GM18517 (cell line): ENCODE results near the gene PRKCD.

Experiments
- ATAC-seq: cut with Tn5 transposase; IDR thresholded peaks from one replicate; pipeline ENCODE4 v1.9.1; 2021; ENCODE audit warnings: mild to moderate bottlenecking, moderate library complexity; ENCODE audit not compliant: unreplicated experiment

Gene PRKCD

GRCh38 chr3:53160660-53161449 lies at the start of gene PRKCD:
TSS of gene PRKCD (plus strand) at chr3:53161209. CDS start at chr3:53178423, 17,214 bp downstream.
- peak; percentile 55 for ATAC-seq

GRCh38 chr3:53111822-53112221 lies 49.2 kb upstream of the PRKCD start:
- no peak for ATAC-seq

GRCh38 chr3:53113293-53114010 lies 47.6 kb upstream of the PRKCD start:
- no peak for ATAC-seq

- no peak for ATAC-seq
Measured at GRCh38 chr3:53114011-53114400, 47.0 kb upstream of the PRKCD start.

- ATAC-seq: no peak
Measured at GRCh38 chr3:53114412-53115074, 46.5 kb upstream of the PRKCD start.

GRCh38 chr3:53116956-53117355 lies 44.1 kb upstream of the PRKCD start:
- no peak for ATAC-seq

- ATAC-seq: no peak
Measured at GRCh38 chr3:53120336-53120735, 40.7 kb upstream of the PRKCD start.

GRCh38 chr3:53122255-53122932 lies 38.6 kb upstream of the PRKCD start:
- no peak for ATAC-seq

GRCh38 chr3:53122933-53123305 lies 38.1 kb upstream of the PRKCD start:
- no peak for ATAC-seq

GRCh38 chr3:53123510-53123909 lies 37.5 kb upstream of the PRKCD start:
- ATAC-seq: no peak

- ATAC-seq: no peak
Measured at GRCh38 chr3:53123953-53124352, 37.1 kb upstream of the PRKCD start.

- ATAC-seq: no peak
Measured at GRCh38 chr3:53126601-53127000, 34.4 kb upstream of the PRKCD start.

- ATAC-seq: no peak
Measured at GRCh38 chr3:53129344-53129743, 31.7 kb upstream of the PRKCD start.

GRCh38 chr3:53130179-53131061 lies 30.6 kb upstream of the PRKCD start, which contains the start of gene RFT1:
TSS of gene RFT1 (minus strand) at chr3:53130435. CDS start at chr3:53130400, 35 bp downstream.
- peak; percentile 67 for ATAC-seq

- no peak for ATAC-seq
Measured at GRCh38 chr3:53131096-53131495, 29.9 kb upstream of the PRKCD start.

- no peak for ATAC-seq
Measured at GRCh38 chr3:53132347-53132746, 28.7 kb upstream of the PRKCD start.

GRCh38 chr3:53134631-53135232 lies 26.3 kb upstream of the PRKCD start:
- peak; percentile 54 for ATAC-seq

- ATAC-seq: no peak
Measured at GRCh38 chr3:53137221-53137620, 23.8 kb upstream of the PRKCD start.

- ATAC-seq: no peak
Measured at GRCh38 chr3:53137835-53138446, 23.1 kb upstream of the PRKCD start.
